SK-N-SH (cell line): ENCODE results near the gene PRDM11. TPM values are rescaled to one million over a fixed set of nuclear protein-coding genes. Genes with fewer than 3 reads are reported as not detected.

Experiments used
- CTCF ChIA-PET: fragments of 300-600, 350-600 bp; formaldehyde crosslinking; extraction: SDS; loops from one replicate; lab custom pipeline; 2021; lab: Yijun Ruan, JAX
- POLR2A ChIA-PET: fragments of 350-600 bp; sonication (Branson Sonifier 250); formaldehyde crosslinking; extraction: SDS; loops from one replicate; lab custom pipeline; 2020; ENCODE audit warnings: antibody characterized with exemption, inconsistent platforms; lab: Yijun Ruan, JAX
- DNase-seq: peaks from one replicate; pipeline ENCODE4 v3.0.0; 2012
- H2AFZ ChIP-seq: fragments of 200-600 bp; sonication (generic); 2 replicates; pipeline ENCODE4 v1.8.1; 2016; ENCODE audit warnings: antibody characterized with exemption, mild to moderate bottlenecking, low read depth
- H3F3A ChIP-seq: fragments of 200-600 bp; sonication (generic); replicated peaks from 2 replicates; pipeline ENCODE3; 2016; ENCODE audit warnings: antibody characterized with exemption, mild to moderate bottlenecking; ENCODE audit not compliant: insufficient read depth
- H3K27ac ChIP-seq, 2 experiments: fragments of 200-500 bp in 1 of 2; fragments of 200-600 bp in 1 of 2; sonication (Bioruptor generic) in 1 of 2; sonication (generic), shearing (Covaris generic) in 1 of 2; 2 replicates each; pipeline versions ENCODE4 v1.5.1 to v1.6.1; 2014 to 2016; ENCODE audit warnings: low read depth in 2 of 2, inconsistent platforms in 1 of 2, low read length in 1 of 2, mild to moderate bottlenecking in 1 of 2, mixed read lengths in 1 of 2
- H3K27me3 ChIP-seq: fragments of 200-600 bp; sonication (generic), shearing (Covaris generic); 2 replicates; pipeline ENCODE4 v1.6.1; 2016; ENCODE audit warnings: mixed run types; ENCODE audit not compliant: insufficient read depth
- H3K36me3 ChIP-seq, 2 experiments: fragments of 200-500 bp in 1 of 2; fragments of 200-600 bp in 1 of 2; sonication (Bioruptor generic) in 1 of 2; sonication (generic) in 1 of 2; replicated peaks in 1 of 2; 2 replicates each; pipeline versions ENCODE3 to v1.5.1; 2014 to 2016; ENCODE audit warnings: low read length in 1 of 2, mild to moderate bottlenecking in 1 of 2; ENCODE audit not compliant: insufficient read depth in 2 of 2, control insufficient read depth in 1 of 2
- H3K4me1 ChIP-seq, 2 experiments: fragments of 200-500 bp in 1 of 2; fragments of 200-600 bp in 1 of 2; sonication (Bioruptor generic) in 1 of 2; sonication (generic), shearing (Covaris generic) in 1 of 2; 2 replicates each; pipeline versions ENCODE4 v1.5.1 to v1.6.1; 2014 to 2016; ENCODE audit warnings: low read depth in 1 of 2, low read length in 1 of 2, mixed run types in 1 of 2; ENCODE audit not compliant: insufficient read depth in 2 of 2, control insufficient read depth in 1 of 2
- H3K4me2 ChIP-seq: fragments of 200-600 bp; sonication (generic), shearing (Covaris generic); 2 replicates; pipeline ENCODE4 v1.6.1; 2017; ENCODE audit warnings: mixed run types
- H3K4me3 ChIP-seq, 2 experiments: fragments of 200-500 bp in 1 of 2; fragments of 200-600 bp in 1 of 2; sonication (Bioruptor generic) in 1 of 2; sonication (generic), shearing (Covaris generic) in 1 of 2; 2 replicates each; pipeline versions ENCODE4 v1.5.1 to v1.8.1; 2014 to 2016; ENCODE audit warnings: low read depth in 2 of 2, inconsistent platforms in 1 of 2, low read length in 1 of 2, mild to moderate bottlenecking in 1 of 2, mixed read lengths in 1 of 2, moderate library complexity in 1 of 2
- H3K79me2 ChIP-seq: fragments of 200-600 bp; sonication (generic); 2 replicates; pipeline ENCODE4 v1.8.1; 2017; ENCODE audit warnings: mild to moderate bottlenecking; ENCODE audit not compliant: insufficient read depth
- H3K9ac ChIP-seq: fragments of 200-600 bp; sonication (generic); 2 replicates; pipeline ENCODE4 v1.6.1; 2017; ENCODE audit warnings: mixed run types
- H3K9me2 ChIP-seq: fragments of 200-600 bp; sonication (generic); 2 replicates; pipeline ENCODE4 v1.6.1; 2017; ENCODE audit warnings: mixed run types
- H3K9me3 ChIP-seq: fragments of 200-600 bp; sonication (generic); 2 replicates; pipeline ENCODE4 v1.6.1; 2017; ENCODE audit warnings: mixed run types, mild to moderate bottlenecking, moderate library complexity
- H4K20me1 ChIP-seq: fragments of 200-600 bp; sonication (generic); 2 replicates; pipeline ENCODE4 v1.6.1; 2017; ENCODE audit warnings: mild to moderate bottlenecking, mixed run types; ENCODE audit not compliant: insufficient read depth
- CHD2 ChIP-seq: fragments of 150-350 bp; IDR thresholded peaks from 2 replicates; pipeline ENCODE4 v1.6.1; 2018; ENCODE audit warnings: low read length; ENCODE audit not compliant: partially characterized antibody
- EZH2phosphoT487 ChIP-seq: fragments of 200-600 bp; sonication (generic); IDR thresholded peaks from 2 replicates; pipeline ENCODE4 v1.6.1; 2017; ENCODE audit warnings: low read depth, mixed run types, mild to moderate bottlenecking, antibody characterized with exemption, moderate library complexity, borderline replicate concordance
- FOXJ3 ChIP-seq: sonication (generic); formaldehyde crosslinking; IDR thresholded peaks from 2 replicates; pipeline ENCODE4 v1.5.1; 2020; ENCODE audit warnings: mild to moderate bottlenecking, missing genetic modification reagents
- FOXM1 ChIP-seq: IDR thresholded peaks from 2 replicates; pipeline ENCODE4 v1.4.0; 2012; ENCODE audit warnings: low read depth, mild to moderate bottlenecking
- GATA2 ChIP-seq: sonication (generic); formaldehyde crosslinking; IDR thresholded peaks from 2 replicates; pipeline ENCODE4 v1.5.0; 2020; ENCODE audit warnings: mild to moderate bottlenecking, missing genetic modification reagents
- MEF2A ChIP-seq: IDR thresholded peaks from 2 replicates; pipeline ENCODE4 v1.4.0; 2012; ENCODE audit warnings: low read depth, borderline replicate concordance
- RAD21 ChIP-seq: IDR thresholded peaks from 2 replicates; pipeline ENCODE4 v1.6.1; 2012; ENCODE audit warnings: mild to moderate bottlenecking, low read length
- RCOR1 ChIP-seq: fragments of 150-350 bp; IDR thresholded peaks from 2 replicates; pipeline ENCODE4 v1.6.1; 2017; ENCODE audit warnings: antibody characterized with exemption, low read length
- RFX5 ChIP-seq: IDR thresholded peaks from 2 replicates; pipeline ENCODE4 v1.6.1; 2012; ENCODE audit warnings: mild to moderate bottlenecking, improper control_type of control experiment, low read length
- SIN3A ChIP-seq: IDR thresholded peaks from 2 replicates; pipeline ENCODE4 v1.6.1; 2012; ENCODE audit warnings: low read depth, mild to moderate bottlenecking, low read length, moderate library complexity, borderline replicate concordance
- WGBS: methylation state at CpG from one replicate; pipeline ENCODE4 v1.1.6; 2017; ENCODE audit warnings: low lambda C conversion rate; 5-methylcytosine and 5-hydroxymethylcytosine counted together
- polyA plus RNA-seq, 3 experiments: library from polyadenylated mRNA; depleted of rRNA; stranded (reverse); fragments of >200 nt; gene quantifications; 2 replicates each; pipeline ENCODE4 v1.2.3, GENCODE V29; 2012
- TF ChIP-seq, protein P1 (sequence below): IDR thresholded peaks from 2 replicates; pipeline ENCODE4 v1.4.0; 2012; ENCODE audit warnings: low read depth, borderline replicate concordance
- TF ChIP-seq, protein P2 (sequence below): IDR thresholded peaks from 2 replicates; pipeline ENCODE4; 2012
- TF ChIP-seq, protein P3 (sequence below): fragments of 150-350 bp; IDR thresholded peaks from 2 replicates; pipeline ENCODE4 v1.6.1; 2016; ENCODE audit warnings: mild to moderate bottlenecking, low read depth, low read length
- TF ChIP-seq, protein P4 (sequence below): IDR thresholded peaks from 2 replicates; pipeline ENCODE4 v1.6.1; 2012; ENCODE audit warnings: mild to moderate bottlenecking, low read depth, low read length, moderate library complexity

The PRDM11 gene
- polyA plus RNA-seq, 1 of the 3 experiments (the other 2 are of a cell fraction) = 4.5 TPM

DNA sequence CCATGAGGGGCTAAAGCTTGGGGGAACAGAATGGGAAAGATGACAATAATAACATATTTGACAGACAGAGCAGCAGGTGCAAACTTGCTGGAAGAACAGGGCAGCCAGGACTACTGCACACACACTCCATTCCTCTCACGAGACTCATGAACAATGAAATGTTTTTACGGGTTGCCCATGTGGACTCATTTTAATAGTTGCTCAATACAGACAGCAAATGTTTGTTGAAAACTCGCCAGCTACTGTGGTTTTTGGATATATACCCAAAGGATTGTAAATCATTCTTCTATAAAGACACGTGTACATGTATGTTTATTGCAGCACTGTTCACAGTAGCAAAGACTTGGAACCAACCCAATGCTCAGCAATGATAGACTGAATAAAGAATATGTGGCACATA, 129.4 kb downstream of the PRDM11 start:
- DNase-seq = no peak
- no peaks in the 10 kb centered on the region; a peak in 1 of 4 replicates for H3K4me1 ChIP-seq
- POLR2A ChIA-PET = no interaction called here
- no peaks in the 10 kb centered on the region for H4K20me1 ChIP-seq
- H3K36me3 ChIP-seq = no peaks in the 10 kb centered on the region
- H2AFZ ChIP-seq = no peak overlapping the region
- no peaks in the 10 kb centered on the region for H3K9me2 ChIP-seq
- no peaks in the 10 kb centered on the region for H3F3A ChIP-seq
- 41% methylated on average over 4 of the region's 4 CpGs for WGBS
- no peak overlapping the region for H3K4me2 ChIP-seq
- no peak overlapping the region for H3K4me3 ChIP-seq
- no peak overlapping the region for H3K9ac ChIP-seq
- no peaks in the 10 kb centered on the region for H3K9me3 ChIP-seq
- H3K79me2 ChIP-seq = no peaks in the 10 kb centered on the region
- TF ChIP-seq RFX5 (no peak), FOXJ3 (CRISPR knock-in tag) (no peak), FOXM1 (no peak), RCOR1 (no peak), CHD2 (no peak), GATA2 (no peak), EZH2phosphoT487 (no peak), RAD21 (no peak), MEF2A (no peak), SIN3A (no peak)
- TF ChIP-seq, protein P1, sequence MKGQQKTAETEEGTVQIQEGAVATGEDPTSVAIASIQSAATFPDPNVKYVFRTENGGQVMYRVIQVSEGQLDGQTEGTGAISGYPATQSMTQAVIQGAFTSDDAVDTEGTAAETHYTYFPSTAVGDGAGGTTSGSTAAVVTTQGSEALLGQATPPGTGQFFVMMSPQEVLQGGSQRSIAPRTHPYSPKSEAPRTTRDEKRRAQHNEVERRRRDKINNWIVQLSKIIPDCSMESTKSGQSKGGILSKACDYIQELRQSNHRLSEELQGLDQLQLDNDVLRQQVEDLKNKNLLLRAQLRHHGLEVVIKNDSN = no peak
- TF ChIP-seq, protein P2, sequence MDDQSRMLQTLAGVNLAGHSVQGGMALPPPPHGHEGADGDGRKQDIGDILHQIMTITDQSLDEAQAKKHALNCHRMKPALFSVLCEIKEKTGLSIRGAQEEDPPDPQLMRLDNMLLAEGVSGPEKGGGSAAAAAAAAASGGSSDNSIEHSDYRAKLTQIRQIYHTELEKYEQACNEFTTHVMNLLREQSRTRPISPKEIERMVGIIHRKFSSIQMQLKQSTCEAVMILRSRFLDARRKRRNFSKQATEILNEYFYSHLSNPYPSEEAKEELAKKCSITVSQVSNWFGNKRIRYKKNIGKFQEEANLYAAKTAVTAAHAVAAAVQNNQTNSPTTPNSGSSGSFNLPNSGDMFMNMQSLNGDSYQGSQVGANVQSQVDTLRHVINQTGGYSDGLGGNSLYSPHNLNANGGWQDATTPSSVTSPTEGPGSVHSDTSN = no peak
- TF ChIP-seq, protein P3, sequence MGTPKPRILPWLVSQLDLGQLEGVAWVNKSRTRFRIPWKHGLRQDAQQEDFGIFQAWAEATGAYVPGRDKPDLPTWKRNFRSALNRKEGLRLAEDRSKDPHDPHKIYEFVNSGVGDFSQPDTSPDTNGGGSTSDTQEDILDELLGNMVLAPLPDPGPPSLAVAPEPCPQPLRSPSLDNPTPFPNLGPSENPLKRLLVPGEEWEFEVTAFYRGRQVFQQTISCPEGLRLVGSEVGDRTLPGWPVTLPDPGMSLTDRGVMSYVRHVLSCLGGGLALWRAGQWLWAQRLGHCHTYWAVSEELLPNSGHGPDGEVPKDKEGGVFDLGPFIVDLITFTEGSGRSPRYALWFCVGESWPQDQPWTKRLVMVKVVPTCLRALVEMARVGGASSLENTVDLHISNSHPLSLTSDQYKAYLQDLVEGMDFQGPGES = no peak
- TF ChIP-seq, protein P4, sequence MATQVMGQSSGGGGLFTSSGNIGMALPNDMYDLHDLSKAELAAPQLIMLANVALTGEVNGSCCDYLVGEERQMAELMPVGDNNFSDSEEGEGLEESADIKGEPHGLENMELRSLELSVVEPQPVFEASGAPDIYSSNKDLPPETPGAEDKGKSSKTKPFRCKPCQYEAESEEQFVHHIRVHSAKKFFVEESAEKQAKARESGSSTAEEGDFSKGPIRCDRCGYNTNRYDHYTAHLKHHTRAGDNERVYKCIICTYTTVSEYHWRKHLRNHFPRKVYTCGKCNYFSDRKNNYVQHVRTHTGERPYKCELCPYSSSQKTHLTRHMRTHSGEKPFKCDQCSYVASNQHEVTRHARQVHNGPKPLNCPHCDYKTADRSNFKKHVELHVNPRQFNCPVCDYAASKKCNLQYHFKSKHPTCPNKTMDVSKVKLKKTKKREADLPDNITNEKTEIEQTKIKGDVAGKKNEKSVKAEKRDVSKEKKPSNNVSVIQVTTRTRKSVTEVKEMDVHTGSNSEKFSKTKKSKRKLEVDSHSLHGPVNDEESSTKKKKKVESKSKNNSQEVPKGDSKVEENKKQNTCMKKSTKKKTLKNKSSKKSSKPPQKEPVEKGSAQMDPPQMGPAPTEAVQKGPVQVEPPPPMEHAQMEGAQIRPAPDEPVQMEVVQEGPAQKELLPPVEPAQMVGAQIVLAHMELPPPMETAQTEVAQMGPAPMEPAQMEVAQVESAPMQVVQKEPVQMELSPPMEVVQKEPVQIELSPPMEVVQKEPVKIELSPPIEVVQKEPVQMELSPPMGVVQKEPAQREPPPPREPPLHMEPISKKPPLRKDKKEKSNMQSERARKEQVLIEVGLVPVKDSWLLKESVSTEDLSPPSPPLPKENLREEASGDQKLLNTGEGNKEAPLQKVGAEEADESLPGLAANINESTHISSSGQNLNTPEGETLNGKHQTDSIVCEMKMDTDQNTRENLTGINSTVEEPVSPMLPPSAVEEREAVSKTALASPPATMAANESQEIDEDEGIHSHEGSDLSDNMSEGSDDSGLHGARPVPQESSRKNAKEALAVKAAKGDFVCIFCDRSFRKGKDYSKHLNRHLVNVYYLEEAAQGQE = no peak
- TF ChIP-seq, all 33 proteins: peak for 0
- CTCF ChIA-PET = interaction anchor here (1.1 to 2.7 kb wide), 3 partner anchors 42 to 173 kb away, joined by 3 to 10 read pairs (median 4); no protein-coding TSS in a partner anchor
- Histone ChIP-seq H3K27me3 (peaks cover 6% of the 10 kb centered on the region; the same call in 1 of the 2 replicates), H3K27ac (no peak overlapping the region)
